ENCODE data around the gene RASSF5.

RASSF5 gene

GRCh38 chr1:206492589-206492988 lies 14.7 kb upstream of the RASSF5 start:
- no peaks in the 10 kb centered on the region for H3K9me2 ChIP-seq (replicated peaks; ENCODE audit: control insufficient read depth, low read length)
- H3K27me3 ChIP-seq (ENCODE audit: control insufficient read depth, low read length) = no peaks in the 10 kb centered on the region
- H3K27ac ChIP-seq (ENCODE audit: low read depth, low read length) = no peak overlapping the region
- H3K4me2 ChIP-seq (ENCODE audit: low read length) = no peak overlapping the region
- H3F3A ChIP-seq (ENCODE audit: control insufficient read depth, insufficient read depth) = no peaks in the 10 kb centered on the region
- H3K36me3 ChIP-seq (ENCODE audit: control insufficient read depth, low read length) = peaks cover 14% of the 10 kb centered on the region; the same call in 1 of the 2 replicates
- TF ChIP-seq, protein P1, sequence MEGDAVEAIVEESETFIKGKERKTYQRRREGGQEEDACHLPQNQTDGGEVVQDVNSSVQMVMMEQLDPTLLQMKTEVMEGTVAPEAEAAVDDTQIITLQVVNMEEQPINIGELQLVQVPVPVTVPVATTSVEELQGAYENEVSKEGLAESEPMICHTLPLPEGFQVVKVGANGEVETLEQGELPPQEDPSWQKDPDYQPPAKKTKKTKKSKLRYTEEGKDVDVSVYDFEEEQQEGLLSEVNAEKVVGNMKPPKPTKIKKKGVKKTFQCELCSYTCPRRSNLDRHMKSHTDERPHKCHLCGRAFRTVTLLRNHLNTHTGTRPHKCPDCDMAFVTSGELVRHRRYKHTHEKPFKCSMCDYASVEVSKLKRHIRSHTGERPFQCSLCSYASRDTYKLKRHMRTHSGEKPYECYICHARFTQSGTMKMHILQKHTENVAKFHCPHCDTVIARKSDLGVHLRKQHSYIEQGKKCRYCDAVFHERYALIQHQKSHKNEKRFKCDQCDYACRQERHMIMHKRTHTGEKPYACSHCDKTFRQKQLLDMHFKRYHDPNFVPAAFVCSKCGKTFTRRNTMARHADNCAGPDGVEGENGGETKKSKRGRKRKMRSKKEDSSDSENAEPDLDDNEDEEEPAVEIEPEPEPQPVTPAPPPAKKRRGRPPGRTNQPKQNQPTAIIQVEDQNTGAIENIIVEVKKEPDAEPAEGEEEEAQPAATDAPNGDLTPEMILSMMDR (IDR thresholded peaks at IDR 0.05; ENCODE audit: low read depth, low read length, poor library complexity, severe bottlenecking) = no peak
- no peak for TF ChIP-seq EZH2phosphoT487 (IDR thresholded peaks at IDR 0.05; ENCODE audit: borderline replicate concordance, low read length)
- H3K9me3 ChIP-seq (ENCODE audit: control insufficient read depth, insufficient read depth, low read length) = no peaks in the 10 kb centered on the region
- peaks cover 30% of the 10 kb centered on the region for H3K4me1 ChIP-seq (ENCODE audit: control insufficient read depth, low read length)
- H4K20me1 ChIP-seq (ENCODE audit: control insufficient read depth, insufficient read depth, low read depth, low read length) = peaks cover 12% of the 10 kb centered on the region
- no peak overlapping the region for H3K4me3 ChIP-seq (ENCODE audit: low read length)
- no peaks in the 10 kb centered on the region for H3K79me2 ChIP-seq (ENCODE audit: control insufficient read depth, low read length)

DNA sequence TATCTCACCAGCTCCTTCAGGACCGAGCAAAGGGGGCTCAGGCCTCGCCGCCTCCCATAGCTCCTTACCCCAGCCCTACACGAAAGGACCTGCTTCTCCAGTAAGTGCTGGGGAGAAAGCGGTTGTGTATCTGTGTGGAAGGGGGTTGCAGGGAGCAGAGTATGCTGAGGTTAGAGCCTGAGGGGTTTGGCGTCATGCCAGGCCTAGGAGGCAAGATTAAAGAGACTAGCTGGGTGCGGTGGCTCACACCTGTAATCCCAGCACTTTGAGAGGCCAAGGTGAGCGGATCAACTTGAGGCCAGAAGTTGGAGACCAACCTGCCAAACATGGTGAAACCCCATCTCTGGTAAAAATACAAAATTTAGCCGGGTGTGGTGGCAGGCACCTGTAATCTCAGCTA lies 14.1 kb upstream of the RASSF5 start:
- no peak overlapping the region for H3K4me2 ChIP-seq (ENCODE audit: low read length)
- H3K27me3 ChIP-seq (ENCODE audit: control insufficient read depth, low read length) = no peaks in the 10 kb centered on the region
- TF ChIP-seq, protein P1 (IDR thresholded peaks at IDR 0.05; ENCODE audit: low read depth, low read length, poor library complexity, severe bottlenecking) = no peak
- TF ChIP-seq EZH2phosphoT487 (IDR thresholded peaks at IDR 0.05; ENCODE audit: borderline replicate concordance, low read length) = no peak
- no peaks in the 10 kb centered on the region for H3K9me3 ChIP-seq (ENCODE audit: control insufficient read depth, insufficient read depth, low read length)
- H3K36me3 ChIP-seq (ENCODE audit: control insufficient read depth, low read length) = peaks cover 14% of the 10 kb centered on the region; the same call in 1 of the 2 replicates
- H3K4me3 ChIP-seq (ENCODE audit: low read length) = no peak overlapping the region
- H3K4me1 ChIP-seq (ENCODE audit: control insufficient read depth, low read length) = peaks cover 37% of the 10 kb centered on the region
- H3F3A ChIP-seq (ENCODE audit: control insufficient read depth, insufficient read depth) = no peaks in the 10 kb centered on the region
- H4K20me1 ChIP-seq (ENCODE audit: control insufficient read depth, insufficient read depth, low read depth, low read length) = peaks cover 12% of the 10 kb centered on the region
- H3K9me2 ChIP-seq (replicated peaks; ENCODE audit: control insufficient read depth, low read length) = no peaks in the 10 kb centered on the region
- no peak overlapping the region for H3K27ac ChIP-seq (ENCODE audit: low read depth, low read length)
- no peaks in the 10 kb centered on the region for H3K79me2 ChIP-seq (ENCODE audit: control insufficient read depth, low read length)

GRCh38 chr1:206495011-206495461 lies 12.3 kb upstream of the RASSF5 start:
- H3K9me3 ChIP-seq (ENCODE audit: control insufficient read depth, insufficient read depth, low read length) = no peaks in the 10 kb centered on the region
- peaks cover 14% of the 10 kb centered on the region; the same call in 1 of the 2 replicates for H3K36me3 ChIP-seq (ENCODE audit: control insufficient read depth, low read length)
- H3K4me2 ChIP-seq (ENCODE audit: low read length) = peak overlapping the region; percentile 58
- H3K79me2 ChIP-seq (ENCODE audit: control insufficient read depth, low read length) = no peaks in the 10 kb centered on the region
- H3K27me3 ChIP-seq (ENCODE audit: control insufficient read depth, low read length) = no peaks in the 10 kb centered on the region
- peak overlapping the region; percentile 10; the same call in 1 of the 2 replicates for H3K27ac ChIP-seq (ENCODE audit: low read depth, low read length)
- H3K9me2 ChIP-seq (replicated peaks; ENCODE audit: control insufficient read depth, low read length) = no peaks in the 10 kb centered on the region
- H4K20me1 ChIP-seq (ENCODE audit: control insufficient read depth, insufficient read depth, low read depth, low read length) = peaks cover 12% of the 10 kb centered on the region
- H3F3A ChIP-seq (ENCODE audit: control insufficient read depth, insufficient read depth) = no peaks in the 10 kb centered on the region
- H3K4me3 ChIP-seq (ENCODE audit: low read length) = peak overlapping the region; percentile 40
- TF ChIP-seq, protein P1 (IDR thresholded peaks at IDR 0.05; ENCODE audit: low read depth, low read length, poor library complexity, severe bottlenecking) = no peak
- TF ChIP-seq EZH2phosphoT487 (IDR thresholded peaks at IDR 0.05; ENCODE audit: borderline replicate concordance, low read length) = no peak
- peaks cover 37% of the 10 kb centered on the region for H3K4me1 ChIP-seq (ENCODE audit: control insufficient read depth, low read length)

All from DOHH2 (cell line).